Islet precursor cell (in vitro differentiated cells): ENCODE measurements around the gene ATP6V0A1.
"Not testable (repeated sequence)": the region's sequence is repeated elsewhere in the genome, so short reads cannot be mapped to it uniquely, and the experiment has no call there.

Experiments
- DNase-seq: peaks from one replicate; pipeline ENCODE4 v3.0.0-alpha.2; 2018

ATP6V0A1 gene

DNA sequence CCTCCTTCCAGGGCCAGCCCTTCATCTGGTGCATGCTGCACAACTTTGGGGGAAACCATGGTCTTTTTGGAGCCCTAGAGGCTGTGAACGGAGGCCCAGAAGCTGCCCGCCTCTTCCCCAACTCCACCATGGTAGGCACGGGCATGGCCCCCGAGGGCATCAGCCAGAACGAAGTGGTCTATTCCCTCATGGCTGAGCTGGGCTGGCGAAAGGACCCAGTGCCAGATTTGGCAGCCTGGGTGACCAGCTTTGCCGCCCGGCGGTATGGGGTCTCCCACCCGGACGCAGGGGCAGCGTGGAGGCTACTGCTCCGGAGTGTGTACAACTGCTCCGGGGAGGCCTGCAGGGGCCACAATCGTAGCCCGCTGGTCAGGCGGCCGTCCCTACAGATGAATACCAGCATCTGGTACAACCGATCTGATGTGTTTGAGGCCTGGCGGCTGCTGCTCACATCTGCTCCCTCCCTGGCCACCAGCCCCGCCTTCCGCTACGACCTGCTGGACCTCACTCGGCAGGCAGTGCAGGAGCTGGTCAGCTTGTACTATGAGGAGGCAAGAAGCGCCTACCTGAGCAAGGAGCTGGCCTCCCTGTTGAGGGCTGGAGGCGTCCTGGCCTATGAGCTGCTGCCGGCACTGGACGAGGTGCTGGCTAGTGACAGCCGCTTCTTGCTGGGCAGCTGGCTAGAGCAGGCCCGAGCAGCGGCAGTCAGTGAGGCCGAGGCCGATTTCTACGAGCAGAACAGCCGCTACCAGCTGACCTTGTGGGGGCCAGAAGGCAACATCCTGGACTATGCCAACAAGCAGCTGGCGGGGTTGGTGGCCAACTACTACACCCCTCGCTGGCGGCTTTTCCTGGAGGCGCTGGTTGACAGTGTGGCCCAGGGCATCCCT, 84.8 kb downstream of the ATP6V0A1 start:
- DNase-seq = peak; percentile 54

- DNase-seq = no peak
Measured at GRCh38 chr17:42544874-42545283, 86.2 kb downstream of the ATP6V0A1 start.

DNA sequence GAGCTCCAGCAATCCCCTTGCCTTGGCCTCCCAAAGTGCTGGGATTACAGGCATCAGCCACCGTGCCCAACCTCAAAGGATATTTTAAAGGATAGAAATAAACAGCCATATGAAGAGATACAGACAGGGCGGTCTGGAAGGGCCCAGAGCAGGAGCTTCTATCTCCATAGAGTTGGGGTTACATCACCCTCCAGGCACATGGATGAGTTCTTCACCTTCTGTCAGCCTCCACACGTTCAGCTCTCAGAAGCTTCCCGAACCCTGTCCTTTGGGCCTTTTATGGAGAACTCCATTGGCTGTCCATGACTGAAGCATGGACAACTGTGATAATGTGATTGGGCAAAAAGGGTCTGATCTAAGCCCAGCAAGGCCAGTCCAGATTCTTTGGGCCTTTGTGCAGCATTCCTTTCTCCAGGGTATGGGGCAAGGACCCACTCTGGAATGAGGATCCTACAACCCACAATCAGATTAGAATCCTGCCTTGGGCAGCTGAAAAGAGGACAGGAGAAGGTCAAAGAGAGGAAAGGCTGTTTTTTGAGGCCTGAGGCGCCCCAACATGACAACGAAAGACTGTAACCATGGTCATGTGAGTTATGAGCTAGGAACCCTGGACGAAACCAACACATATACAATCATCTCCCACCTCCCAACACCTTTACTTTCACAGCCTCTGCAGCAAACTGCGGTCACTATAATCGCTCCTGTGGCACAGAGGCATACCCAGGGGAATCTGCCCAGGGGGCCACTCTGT, 87.3 kb downstream of the ATP6V0A1 start:
- DNase-seq = peak; percentile 58

- peak; percentile 59 for DNase-seq
Measured at GRCh38 chr17:42547001-42547461, 88.4 kb downstream of the ATP6V0A1 start.

DNA sequence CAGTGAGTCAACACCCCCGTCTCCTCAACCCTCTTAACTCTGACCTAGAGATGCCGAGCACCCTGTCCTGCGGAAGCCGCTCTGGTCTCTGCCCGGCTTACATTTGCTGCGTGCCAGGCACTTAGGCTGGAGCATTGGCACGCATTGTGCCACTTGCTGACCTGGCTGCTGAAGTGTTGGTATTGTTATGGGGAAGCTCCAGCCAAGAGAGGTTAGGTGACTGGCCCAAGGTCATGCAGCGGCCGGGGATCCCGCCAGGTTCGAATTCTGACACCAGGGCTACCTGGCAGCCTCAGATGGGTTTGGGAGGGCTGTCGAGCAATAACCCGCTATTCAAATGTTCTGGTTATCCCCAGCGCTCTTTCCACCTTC, 89.0 kb downstream of the ATP6V0A1 start:
- DNase-seq = no peak

DNA sequence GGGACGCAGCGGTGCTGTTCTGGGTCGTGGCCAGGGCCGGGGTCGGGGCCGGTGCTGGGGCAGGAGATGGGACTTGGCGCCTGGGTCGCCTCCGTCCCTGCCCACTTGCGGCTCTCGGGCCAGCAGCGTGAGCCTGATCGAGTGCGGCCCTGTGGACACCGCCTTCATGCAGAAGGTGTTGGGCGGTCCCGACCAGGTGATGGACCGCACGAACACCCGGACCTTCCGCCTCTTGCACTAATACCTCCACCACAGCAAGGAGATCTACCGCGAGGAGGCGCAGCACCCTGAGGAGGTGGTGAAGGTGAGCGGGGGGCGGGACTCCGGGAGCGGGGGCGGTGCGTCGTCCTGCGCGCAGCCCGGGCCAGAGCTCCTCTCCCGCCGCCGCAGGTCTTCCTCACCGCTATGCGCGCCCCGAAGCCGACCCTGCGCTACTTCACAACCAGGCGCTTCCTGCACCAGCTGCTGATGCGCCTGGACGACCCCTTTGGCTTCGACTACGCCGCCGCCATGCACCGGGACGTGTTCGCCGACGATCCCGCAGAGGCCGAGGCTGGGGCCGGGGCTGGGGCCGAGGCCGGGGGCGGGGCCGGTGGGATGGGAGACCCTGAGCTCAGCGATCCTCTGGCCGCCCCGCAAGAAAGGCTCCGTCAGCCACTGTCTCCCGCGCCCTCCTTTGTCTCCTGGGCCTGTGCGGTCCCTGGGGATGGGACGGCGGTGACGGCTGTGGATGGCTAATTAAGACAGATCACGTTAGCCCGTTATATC, 89.6 kb downstream of the ATP6V0A1 start:
- peak; percentile 97 for DNase-seq

DNA sequence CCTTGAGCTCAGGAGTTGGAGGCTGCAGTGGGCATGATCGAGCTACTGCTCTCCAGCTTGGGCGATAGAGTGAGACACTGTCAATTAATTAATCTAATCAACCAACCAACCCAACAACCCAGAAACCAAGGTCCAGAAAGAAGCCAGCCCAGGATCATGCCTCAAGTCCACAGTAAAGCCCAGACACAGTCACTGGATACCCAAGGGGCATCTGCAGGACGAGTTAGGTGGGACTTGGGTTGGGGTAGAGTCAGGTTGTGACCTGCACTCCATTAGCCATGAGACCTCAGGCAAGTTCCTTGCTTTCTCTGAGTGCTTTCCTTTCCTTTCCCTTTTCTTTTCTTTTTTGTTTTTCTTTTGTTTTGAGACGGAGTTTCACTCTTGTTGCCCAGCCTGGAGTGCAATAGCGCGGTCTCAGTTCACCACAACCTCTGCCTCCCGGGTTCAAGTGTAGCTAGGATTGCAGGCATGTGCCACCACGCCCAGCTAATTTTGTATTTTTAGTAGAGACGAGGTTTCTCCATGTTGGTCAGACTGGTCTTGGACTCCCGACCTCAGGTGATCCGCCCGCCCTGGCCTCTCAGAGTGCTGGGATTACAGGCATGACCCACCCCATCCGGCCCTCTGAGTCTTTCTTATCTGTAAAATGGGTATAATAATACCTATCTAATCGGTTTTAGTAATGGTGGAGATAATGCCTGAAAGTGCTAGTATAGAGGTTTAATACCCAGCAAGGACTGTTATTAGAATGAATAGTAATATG, 90.5 kb downstream of the ATP6V0A1 start:
- DNase-seq = no peak

GRCh38 chr17:42552736-42553135, 94.1 kb downstream of the ATP6V0A1 start, which contains the start of gene HSD17B1:
Gene HSD17B1, plus strand, starts transcription at chr17:42552923. Its CDS starts 11 bp downstream, at chr17:42552934.
- DNase-seq = not testable (repeated sequence)

DNA sequence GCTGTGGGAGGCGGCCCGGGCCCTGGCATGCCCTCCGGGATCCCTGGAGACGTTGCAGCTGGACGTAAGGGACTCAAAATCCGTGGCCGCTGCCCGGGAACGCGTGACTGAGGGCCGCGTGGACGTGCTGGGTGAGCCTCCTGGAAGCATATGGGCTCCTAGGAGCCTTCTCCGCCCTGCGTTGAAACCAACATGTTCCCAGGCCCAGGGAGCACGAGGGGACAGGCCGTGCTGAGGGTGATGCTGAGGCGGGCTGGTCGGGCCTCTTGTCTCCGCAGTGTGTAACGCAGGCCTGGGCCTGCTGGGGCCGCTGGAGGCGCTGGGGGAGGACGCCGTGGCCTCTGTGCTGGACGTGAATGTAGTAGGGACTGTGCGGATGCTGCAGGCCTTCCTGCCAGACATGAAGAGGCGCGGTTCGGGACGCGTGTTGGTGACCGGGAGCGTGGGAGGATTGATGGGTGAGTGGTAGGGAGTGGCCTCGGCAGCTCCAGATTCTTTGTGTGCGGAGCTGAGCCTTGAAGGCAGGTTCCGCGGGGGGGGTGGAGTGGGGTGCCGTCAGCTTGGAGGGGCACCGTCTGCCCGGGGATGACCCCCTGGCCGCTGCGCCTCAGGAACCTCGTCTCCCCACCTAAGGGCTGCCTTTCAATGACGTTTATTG, 94.6 kb downstream of the ATP6V0A1 start:
- DNase-seq = peak; percentile 89

DNA sequence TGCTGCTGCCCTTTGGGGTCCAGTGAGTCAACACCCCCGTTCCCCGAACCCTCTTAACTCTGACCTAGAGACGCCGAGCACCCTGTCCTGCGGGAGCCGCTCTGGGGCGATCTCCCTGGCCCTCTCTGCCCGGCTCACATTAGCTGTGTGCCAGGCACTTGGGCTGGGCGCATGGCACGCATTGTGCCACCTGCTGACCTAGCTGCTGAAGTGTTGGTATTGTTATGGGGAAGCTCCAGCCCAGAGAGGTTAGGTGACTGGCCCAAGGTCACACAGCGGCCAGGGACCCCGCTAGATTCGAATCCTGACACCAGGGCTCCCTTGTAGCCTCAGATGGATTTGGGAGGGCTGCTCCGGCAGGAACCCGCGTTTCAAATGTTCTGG, 95.2 kb downstream of the ATP6V0A1 start:
- DNase-seq = no peak

- peak; percentile 97 for DNase-seq
Measured at GRCh38 chr17:42554250-42555121, 95.8 kb downstream of the ATP6V0A1 start.

DNA sequence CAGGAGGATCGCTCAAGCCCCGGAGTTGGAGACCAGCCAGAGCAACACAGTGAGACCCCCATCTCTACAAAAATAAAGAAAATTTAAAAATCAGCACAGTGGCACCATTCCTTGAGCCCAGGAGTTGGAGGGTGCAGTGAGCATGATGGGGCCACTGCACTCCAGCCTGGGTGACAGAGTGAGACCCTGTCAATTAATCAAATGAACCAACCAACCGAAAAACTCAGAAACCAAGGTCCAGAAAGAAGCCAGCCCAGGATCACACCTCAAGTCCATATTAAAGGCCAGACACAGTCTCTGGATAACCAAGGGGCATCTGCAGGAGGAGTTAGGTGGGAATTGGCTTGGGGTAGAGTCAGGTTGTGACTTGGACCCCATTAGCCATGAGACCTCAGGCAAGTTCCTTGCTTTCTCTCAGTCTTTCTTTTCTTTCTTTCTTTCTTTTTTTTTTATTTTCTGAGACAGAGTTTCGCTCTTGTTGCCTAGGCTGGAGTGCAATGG, 96.5 kb downstream of the ATP6V0A1 start:
- no peak for DNase-seq

- peak; percentile 96 for DNase-seq
Measured at GRCh38 chr17:42555961-42556617, 97.4 kb downstream of the ATP6V0A1 start.

DNA sequence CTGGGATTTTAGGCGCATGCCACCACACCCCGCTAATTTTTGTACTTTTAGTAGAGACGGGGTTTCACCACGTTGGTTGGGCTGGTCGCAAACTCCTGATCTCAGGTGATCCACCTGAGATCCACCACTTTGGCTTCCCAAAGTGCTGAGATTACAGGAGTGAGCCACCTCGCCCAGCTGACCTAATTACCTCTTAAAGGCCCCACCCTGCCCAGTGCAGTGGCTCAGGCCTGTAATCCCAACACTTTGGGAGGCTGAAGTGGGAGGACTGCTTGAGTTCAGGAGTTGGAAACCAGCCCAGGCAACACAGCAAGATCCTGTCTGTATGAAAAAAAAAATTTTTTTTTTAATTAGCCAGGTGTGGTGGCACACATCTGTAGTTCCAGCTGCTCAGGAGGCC, 100.4 kb downstream of the ATP6V0A1 start:
- no peak for DNase-seq

DNA sequence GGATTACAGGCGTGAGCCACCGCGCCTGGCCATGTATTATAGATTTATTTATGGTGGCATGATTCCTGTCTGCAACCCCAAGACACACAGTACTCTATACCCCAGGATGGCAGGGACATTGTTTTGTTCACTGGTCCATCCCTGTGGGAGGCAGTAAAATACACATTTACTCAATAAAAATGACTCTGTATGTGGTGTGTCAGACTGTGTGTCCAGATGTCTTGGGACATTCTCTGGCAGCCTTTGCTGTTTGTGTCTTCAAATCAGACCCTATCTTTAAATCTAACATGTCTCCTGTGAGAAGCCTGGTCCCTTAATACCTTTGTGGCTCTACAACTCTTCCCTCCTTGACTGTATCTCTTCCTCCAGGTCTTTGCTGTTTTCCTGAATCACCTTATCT, 101.6 kb downstream of the ATP6V0A1 start:
- no peak for DNase-seq

DNA sequence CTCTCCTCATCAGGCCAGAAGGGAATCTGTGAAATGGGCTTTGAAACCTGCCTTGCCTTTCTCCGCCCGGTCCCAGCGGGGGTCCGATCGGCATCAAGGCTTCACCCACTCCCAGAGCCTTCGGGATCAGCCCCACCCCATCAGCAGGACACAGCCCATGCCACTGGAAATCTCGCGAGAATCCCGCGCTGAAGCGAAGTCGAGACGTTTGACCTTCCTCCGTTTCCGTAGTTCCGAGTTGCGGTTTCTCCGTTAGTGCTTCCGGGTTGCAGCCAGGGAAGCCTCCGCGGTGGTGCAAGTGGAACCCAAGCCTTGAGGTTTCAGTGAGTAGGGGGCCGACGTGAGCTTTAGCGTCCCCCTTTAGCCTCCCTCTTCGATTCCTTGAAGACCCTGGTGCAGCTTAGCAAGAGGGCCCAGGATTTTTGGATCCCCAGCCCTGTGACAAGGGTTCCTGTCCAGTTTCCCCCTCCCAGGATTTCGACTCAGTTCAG, 103.3 kb downstream of the ATP6V0A1 start, which contains the start of gene COASY:
Gene COASY, plus strand, starts transcription at position 252 of the 491 bp plus-strand sequence. CDS start 475 bp downstream, outside the sequence.
- DNase-seq = peak; percentile 99

GRCh38 chr17:42562388-42563142, 103.9 kb downstream of the ATP6V0A1 start:
- peak; percentile 75 for DNase-seq

DNA sequence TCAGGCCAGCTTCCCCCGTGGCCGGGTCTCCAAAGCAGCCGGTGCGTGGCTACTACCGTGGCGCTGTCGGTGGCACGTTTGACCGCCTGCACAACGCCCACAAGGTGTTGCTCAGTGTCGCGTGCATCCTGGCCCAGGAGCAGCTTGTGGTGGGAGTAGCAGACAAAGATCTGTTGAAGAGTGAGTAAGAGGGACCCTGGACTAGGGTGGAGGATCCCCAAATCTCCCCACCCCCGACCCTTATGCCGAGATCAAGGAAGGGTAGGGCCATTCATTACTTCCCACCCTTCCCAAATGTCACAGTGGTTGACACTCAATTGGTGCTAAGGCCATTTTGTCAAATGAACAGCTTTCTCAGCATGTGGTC, 104.4 kb downstream of the ATP6V0A1 start:
- no peak for DNase-seq

- no peak for DNase-seq
Measured at GRCh38 chr17:42563543-42563942, 104.9 kb downstream of the ATP6V0A1 start.
